WTC11 (cell line): ENCODE data around the gene TAS2R42. TPM values are rescaled to one million over a fixed set of nuclear protein-coding genes. Genes with fewer than 3 reads are reported as not detected.

Experiments used
- ATAC-seq: fragments of 200-7000 bp; cut with Tn5 transposase; 2 replicates; pipeline ENCODE4 v1.10.0; 2021; ENCODE audit warnings: mild to moderate bottlenecking, moderate library complexity
- CTCF ChIA-PET: fragments of 300-600 bp; sonication (Branson Sonifier 250); formaldehyde crosslinking; loops from one replicate; lab custom pipeline; 2021; ENCODE audit warnings: antibody characterized with exemption; lab: Charles Lee
- POLR2A ChIA-PET: fragments of 350-600 bp; sonication (Branson Sonifier 250); formaldehyde crosslinking; loops from one replicate; lab custom pipeline; 2021; ENCODE audit warnings: antibody characterized with exemption; lab: Charles Lee
- DNase-seq: peaks from one replicate; pipeline ENCODE4 v3.0.0; 2021; ENCODE audit warnings: low spot score
- H3K27ac Mint-ChIP-seq: 2 replicates; pipeline ENCODE4 v1.8.0; 2021; ENCODE audit warnings: mixed read lengths
- H3K27me3 Mint-ChIP-seq: 2 replicates; pipeline ENCODE4 v1.8.0; 2021; ENCODE audit warnings: low read depth, mild to moderate bottlenecking, moderate library complexity, mixed read lengths
- H3K36me3 Mint-ChIP-seq: 2 replicates; pipeline ENCODE4 v1.8.0; 2021; ENCODE audit warnings: mixed read lengths
- H3K4me1 Mint-ChIP-seq: 2 replicates; pipeline ENCODE4 v1.8.0; 2022; ENCODE audit warnings: mixed read lengths
- H3K4me3 Mint-ChIP-seq: 2 replicates; pipeline ENCODE4 v1.8.0; 2021; ENCODE audit warnings: mild to moderate bottlenecking, moderate library complexity, mixed read lengths
- H3K9me3 Mint-ChIP-seq: 2 replicates; pipeline ENCODE4 v1.8.0; 2021; ENCODE audit warnings: mixed read lengths
- ARID4B ChIP-seq: sonication (generic); formaldehyde crosslinking; IDR thresholded peaks from 2 replicates; pipeline ENCODE4 v1.8.0; 2023; ENCODE audit warnings: missing genetic modification reagents, mild to moderate bottlenecking, borderline replicate concordance
- CTCF ChIP-seq: fragments of 200-600 bp; IDR thresholded peaks from 2 replicates; pipeline ENCODE4 v1.8.0; 2022; ENCODE audit warnings: antibody characterized with exemption
- GABPB1 ChIP-seq: sonication (generic); formaldehyde crosslinking; IDR thresholded peaks from 2 replicates; pipeline ENCODE4 v1.8.1; 2023; ENCODE audit warnings: mild to moderate bottlenecking, missing genetic modification reagents
- GTF2I ChIP-seq: fragments of 250-450 bp; sonication (Bioruptor Pico); conservative IDR thresholded peaks from 2 replicates; pipeline ENCODE4 v1.4.0; 2021; ENCODE audit warnings: mild to moderate bottlenecking
- HMGA2 ChIP-seq: fragments of 250-450 bp; sonication (Bioruptor Pico); IDR thresholded peaks from 2 replicates; pipeline ENCODE4 v1.4.0; 2021; ENCODE audit warnings: mild to moderate bottlenecking, moderate library complexity
- IRF1 ChIP-seq: sonication (generic); formaldehyde crosslinking; IDR thresholded peaks from 2 replicates; pipeline ENCODE4 v1.8.0; 2023; ENCODE audit warnings: missing genetic modification reagents
- MLX ChIP-seq: sonication (generic); formaldehyde crosslinking; IDR thresholded peaks from 2 replicates; pipeline ENCODE4 v1.8.1; 2023; ENCODE audit warnings: mild to moderate bottlenecking, missing genetic modification reagents, moderate library complexity
- NFATC4 ChIP-seq: fragments of 250-450 bp; sonication (Bioruptor Pico); IDR thresholded peaks from 2 replicates; pipeline ENCODE4 v1.9.0; 2021; ENCODE audit warnings: mild to moderate bottlenecking
- NFYB ChIP-seq: sonication (generic); formaldehyde crosslinking; conservative IDR thresholded peaks from 2 replicates; pipeline ENCODE4 v1.8.0; 2022; ENCODE audit warnings: low read depth, missing genetic modification reagents
- NR1H2 ChIP-seq: sonication (generic); formaldehyde crosslinking; IDR thresholded peaks from 2 replicates; pipeline ENCODE4 v1.9.0; 2021; ENCODE audit warnings: mild to moderate bottlenecking, moderate library complexity, missing genetic modification reagents
- PRRX2 ChIP-seq: fragments of 250-450 bp; sonication (Bioruptor Pico); IDR thresholded peaks from 2 replicates; pipeline ENCODE4 v1.8.0; 2021; ENCODE audit warnings: mild to moderate bottlenecking
- SMAD4 ChIP-seq: sonication (generic); formaldehyde crosslinking; IDR thresholded peaks from 2 replicates; pipeline ENCODE4 v1.8.0; 2022; ENCODE audit warnings: mild to moderate bottlenecking, missing genetic modification reagents
- SP1 ChIP-seq: sonication (generic); formaldehyde crosslinking; conservative IDR thresholded peaks from 2 replicates; pipeline ENCODE4 v1.8.1; 2022; ENCODE audit warnings: missing genetic modification reagents
- TCF7 ChIP-seq: sonication (generic); formaldehyde crosslinking; IDR thresholded peaks from 2 replicates; pipeline ENCODE4 v1.8.0; 2022; ENCODE audit warnings: mild to moderate bottlenecking, low read depth, missing genetic modification reagents, moderate library complexity
- TEAD4 ChIP-seq: sonication (generic); formaldehyde crosslinking; IDR thresholded peaks from 2 replicates; pipeline ENCODE4 v1.8.0; 2022; ENCODE audit warnings: mild to moderate bottlenecking, missing genetic modification reagents
- USF2 ChIP-seq: sonication (generic); formaldehyde crosslinking; IDR thresholded peaks from 2 replicates; pipeline ENCODE4 v1.8.1; 2023; ENCODE audit warnings: mild to moderate bottlenecking, missing genetic modification reagents, moderate library complexity
- ZBTB43 ChIP-seq: sonication (generic); formaldehyde crosslinking; IDR thresholded peaks from 2 replicates; pipeline ENCODE4 v1.8.1; 2023; ENCODE audit warnings: mild to moderate bottlenecking, missing genetic modification reagents
- ZNF138 ChIP-seq: sonication (generic); formaldehyde crosslinking; conservative IDR thresholded peaks from 2 replicates; pipeline ENCODE4 v1.8.1; 2022; ENCODE audit warnings: mild to moderate bottlenecking, moderate library complexity, missing genetic modification reagents
- total RNA-seq: library from RNA; stranded (reverse); gene quantifications from 3 replicates; pipeline ENCODE4 v1.2.3, GENCODE V29; 2021

Gene TAS2R42
- total RNA-seq, 1 experiment from 2014 or later, result not detected

GRCh38 chr12:11228296-11228879, 41.7 kb upstream of the TAS2R42 start:
- POLR2A ChIA-PET, result no interaction called here
- no peak overlapping the region for H3K4me3 Mint-ChIP-seq
- H3K36me3 Mint-ChIP-seq, result no peaks in the 10 kb centered on the region
- ATAC-seq, result peak; percentile 100
- TF ChIP-seq SP1 (CRISPR knock-in tag) (no peak), CTCF (peak; percentile 60)
- TF ChIP-seq, all 79 proteins: peak for 1
- Mint-ChIP-seq H3K9me3 (no peaks in the 10 kb centered on the region), H3K27ac (no peak overlapping the region), H3K27me3 (no peaks in the 10 kb centered on the region), H3K4me1 (peaks cover 5% of the 10 kb centered on the region)
- CTCF ChIA-PET, result interaction anchor here (0.7 to 2.9 kb wide), 16 partner anchors 11 to 805 kb away, joined by 3 to 20 read pairs (median 5); no protein-coding TSS in a partner anchor
- DNase-seq, result peak; percentile 76

- ChIA-PET POLR2A (no interaction called here), CTCF (interaction anchor here (1.0 to 2.9 kb wide), 8 partner anchors 18 to 478 kb away, joined by 3 to 20 read pairs (median 9); no protein-coding TSS in a partner anchor)
- H3K4me3 Mint-ChIP-seq, result no peak overlapping the region
- no peaks in the 10 kb centered on the region for H3K36me3 Mint-ChIP-seq
- H3K27me3 Mint-ChIP-seq, result no peaks in the 10 kb centered on the region
- no peak for DNase-seq
- peaks cover 7% of the 10 kb centered on the region for H3K9me3 Mint-ChIP-seq
- no peak overlapping the region for H3K27ac Mint-ChIP-seq
- ATAC-seq, result no peak
- H3K4me1 Mint-ChIP-seq, result peaks cover 3% of the 10 kb centered on the region; the same call in 1 of the 2 replicates
- TF ChIP-seq PRRX2, result no peak
- no peak for TF ChIP-seq SMAD4
- no peak for TF ChIP-seq NFATC4 (CRISPR knock-in tag)
- TF ChIP-seq ZBTB43 (CRISPR knock-in tag), result no peak
- no peak for TF ChIP-seq IRF1 (CRISPR knock-in tag)
- no peak for TF ChIP-seq NR1H2 (CRISPR knock-in tag)
- TF ChIP-seq NFYB (CRISPR knock-in tag), result no peak
- no peak for TF ChIP-seq USF2 (CRISPR knock-in tag)
Measured at GRCh38 chr12:11227373-11227772, 40.6 kb upstream of the TAS2R42 start.

- H3K36me3 Mint-ChIP-seq, result peaks cover 5% of the 10 kb centered on the region
- ChIA-PET CTCF (interaction anchor here (0.5 to 1.6 kb wide), 8 partner anchors 10 to 525 kb away, joined by 3 to 19 read pairs (median 4); no protein-coding TSS in a partner anchor), POLR2A (no interaction called here)
- no peak overlapping the region for H3K27ac Mint-ChIP-seq
- ATAC-seq (peak; percentile 91), DNase-seq (peak; percentile 19)
- H3K4me3 Mint-ChIP-seq, result no peak overlapping the region
- H3K4me1 Mint-ChIP-seq, result peaks cover 5% of the 10 kb centered on the region
- H3K27me3 Mint-ChIP-seq, result no peaks in the 10 kb centered on the region; the same call in 1 of the 2 replicates
- H3K9me3 Mint-ChIP-seq, result peaks cover 26% of the 10 kb centered on the region
- TF ChIP-seq GTF2I (CRISPR knock-in tag) (no peak), TEAD4 (CRISPR knock-in tag) (no peak), MLX (CRISPR knock-in tag) (no peak), HMGA2 (no peak), GABPB1 (no peak), IRF1 (CRISPR knock-in tag) (no peak), TCF7 (CRISPR knock-in tag) (no peak), ARID4B (no peak), ZNF138 (no peak)
Measured at GRCh38 chr12:11209113-11209512, 22.4 kb upstream of the TAS2R42 start.
